ENCODE measurements around the gene TOB1.

Gene TOB1

GRCh38 chr17:50832267-50832863, 33.8 kb downstream of the TOB1 start:
- H3K27me3 ChIP-seq (replicated peaks; ENCODE audit: control insufficient read depth, insufficient read depth, low read length, poor library complexity, severe bottlenecking): peaks cover 2% of the 10 kb centered on the region
- H3K36me3 ChIP-seq (ENCODE audit: control insufficient read depth, insufficient read depth, low read length): no peaks in the 10 kb centered on the region
- no peak for DNase-seq
- H3K4me1 ChIP-seq (ENCODE audit: control insufficient read depth, insufficient read depth, low read length, poor library complexity, severe bottlenecking): no peaks in the 10 kb centered on the region
- H3K4me3 ChIP-seq (ENCODE audit: insufficient read depth, low read depth, low read length, poor library complexity, severe bottlenecking): no peak overlapping the region
- H3K9me3 ChIP-seq (ENCODE audit: control insufficient read depth, low read length): no peaks in the 10 kb centered on the region
- H3K27ac ChIP-seq (ENCODE audit: insufficient read depth, low read length, poor library complexity, severe bottlenecking): no peak overlapping the region

- Histone ChIP-seq H3K9me3 (ENCODE audit: control insufficient read depth, low read length) (no peaks in the 10 kb centered on the region), H3K27ac (ENCODE audit: insufficient read depth, low read length, poor library complexity, severe bottlenecking) (no peak overlapping the region), H3K4me3 (ENCODE audit: insufficient read depth, low read depth, low read length, poor library complexity, severe bottlenecking) (no peak overlapping the region), H3K27me3 (replicated peaks; ENCODE audit: control insufficient read depth, insufficient read depth, low read length, poor library complexity, severe bottlenecking) (peaks cover 2% of the 10 kb centered on the region), H3K36me3 (ENCODE audit: control insufficient read depth, insufficient read depth, low read length) (no peaks in the 10 kb centered on the region), H3K4me1 (ENCODE audit: control insufficient read depth, insufficient read depth, low read length, poor library complexity, severe bottlenecking) (no peaks in the 10 kb centered on the region)
- no peak for DNase-seq
Observed at GRCh38 chr17:50831471-50831928, 34.7 kb downstream of the TOB1 start.

- no peak for DNase-seq
- Histone ChIP-seq H3K36me3 (ENCODE audit: control insufficient read depth, insufficient read depth, low read length) (no peaks in the 10 kb centered on the region), H3K27me3 (replicated peaks; ENCODE audit: control insufficient read depth, insufficient read depth, low read length, poor library complexity, severe bottlenecking) (peaks cover 2% of the 10 kb centered on the region), H3K4me1 (ENCODE audit: control insufficient read depth, insufficient read depth, low read length, poor library complexity, severe bottlenecking) (no peaks in the 10 kb centered on the region), H3K9me3 (ENCODE audit: control insufficient read depth, low read length) (no peaks in the 10 kb centered on the region), H3K27ac (ENCODE audit: insufficient read depth, low read length, poor library complexity, severe bottlenecking) (no peak overlapping the region), H3K4me3 (ENCODE audit: insufficient read depth, low read depth, low read length, poor library complexity, severe bottlenecking) (no peak overlapping the region)
Observed at GRCh38 chr17:50830994-50831393, 35.2 kb downstream of the TOB1 start.

GRCh38 chr17:50830352-50830751, 35.8 kb downstream of the TOB1 start:
- no peak for DNase-seq
- Histone ChIP-seq H3K27ac (ENCODE audit: insufficient read depth, low read length, poor library complexity, severe bottlenecking) (no peak overlapping the region), H3K27me3 (replicated peaks; ENCODE audit: control insufficient read depth, insufficient read depth, low read length, poor library complexity, severe bottlenecking) (peaks cover 2% of the 10 kb centered on the region), H3K9me3 (ENCODE audit: control insufficient read depth, low read length) (no peaks in the 10 kb centered on the region), H3K36me3 (ENCODE audit: control insufficient read depth, insufficient read depth, low read length) (no peaks in the 10 kb centered on the region), H3K4me1 (ENCODE audit: control insufficient read depth, insufficient read depth, low read length, poor library complexity, severe bottlenecking) (no peaks in the 10 kb centered on the region), H3K4me3 (ENCODE audit: insufficient read depth, low read depth, low read length, poor library complexity, severe bottlenecking) (no peak overlapping the region)

GRCh38 chr17:50829332-50829731, 36.8 kb downstream of the TOB1 start:
- H3K36me3 ChIP-seq (ENCODE audit: control insufficient read depth, insufficient read depth, low read length): no peaks in the 10 kb centered on the region
- no peak overlapping the region for H3K27ac ChIP-seq (ENCODE audit: insufficient read depth, low read length, poor library complexity, severe bottlenecking)
- H3K9me3 ChIP-seq (ENCODE audit: control insufficient read depth, low read length): no peaks in the 10 kb centered on the region
- no peaks in the 10 kb centered on the region for H3K4me1 ChIP-seq (ENCODE audit: control insufficient read depth, insufficient read depth, low read length, poor library complexity, severe bottlenecking)
- H3K4me3 ChIP-seq (ENCODE audit: insufficient read depth, low read depth, low read length, poor library complexity, severe bottlenecking): no peak overlapping the region
- H3K27me3 ChIP-seq (replicated peaks; ENCODE audit: control insufficient read depth, insufficient read depth, low read length, poor library complexity, severe bottlenecking): peaks cover 2% of the 10 kb centered on the region
- DNase-seq: no peak

- no peak for DNase-seq
- Histone ChIP-seq H3K9me3 (ENCODE audit: control insufficient read depth, low read length) (no peaks in the 10 kb centered on the region), H3K4me1 (ENCODE audit: control insufficient read depth, insufficient read depth, low read length, poor library complexity, severe bottlenecking) (no peaks in the 10 kb centered on the region), H3K4me3 (ENCODE audit: insufficient read depth, low read depth, low read length, poor library complexity, severe bottlenecking) (no peak overlapping the region), H3K27ac (ENCODE audit: insufficient read depth, low read length, poor library complexity, severe bottlenecking) (no peak overlapping the region), H3K36me3 (ENCODE audit: control insufficient read depth, insufficient read depth, low read length) (no peaks in the 10 kb centered on the region), H3K27me3 (replicated peaks; ENCODE audit: control insufficient read depth, insufficient read depth, low read length, poor library complexity, severe bottlenecking) (no peaks in the 10 kb centered on the region)
Observed at GRCh38 chr17:50828508-50829170, 37.5 kb downstream of the TOB1 start.

- H3K27ac ChIP-seq (ENCODE audit: insufficient read depth, low read length, poor library complexity, severe bottlenecking): no peak overlapping the region
Observed at GRCh38 chr17:50825188-50825587, 41.0 kb downstream of the TOB1 start.

GRCh38 chr17:50824429-50824828, 41.7 kb downstream of the TOB1 start:
- DNase-seq: no peak
- no peaks in the 10 kb centered on the region for H3K27me3 ChIP-seq (replicated peaks; ENCODE audit: control insufficient read depth, insufficient read depth, low read length, poor library complexity, severe bottlenecking)
- H3K36me3 ChIP-seq (ENCODE audit: control insufficient read depth, insufficient read depth, low read length): no peaks in the 10 kb centered on the region
- H3K27ac ChIP-seq (ENCODE audit: insufficient read depth, low read length, poor library complexity, severe bottlenecking): no peak overlapping the region
- H3K9me3 ChIP-seq (ENCODE audit: control insufficient read depth, low read length): no peaks in the 10 kb centered on the region
- no peaks in the 10 kb centered on the region for H3K4me1 ChIP-seq (ENCODE audit: control insufficient read depth, insufficient read depth, low read length, poor library complexity, severe bottlenecking)
- no peak overlapping the region for H3K4me3 ChIP-seq (ENCODE audit: insufficient read depth, low read depth, low read length, poor library complexity, severe bottlenecking)

More at GRCh38 chr17:50825188-50825587, 41.0 kb downstream of the TOB1 start:
- Histone ChIP-seq H3K4me3 (ENCODE audit: insufficient read depth, low read depth, low read length, poor library complexity, severe bottlenecking) (no peak overlapping the region), H3K4me1 (ENCODE audit: control insufficient read depth, insufficient read depth, low read length, poor library complexity, severe bottlenecking) (no peaks in the 10 kb centered on the region), H3K27me3 (replicated peaks; ENCODE audit: control insufficient read depth, insufficient read depth, low read length, poor library complexity, severe bottlenecking) (no peaks in the 10 kb centered on the region), H3K9me3 (ENCODE audit: control insufficient read depth, low read length) (no peaks in the 10 kb centered on the region), H3K36me3 (ENCODE audit: control insufficient read depth, insufficient read depth, low read length) (no peaks in the 10 kb centered on the region)
- no peak for DNase-seq

- Histone ChIP-seq H3K36me3 (ENCODE audit: control insufficient read depth, insufficient read depth, low read length) (no peaks in the 10 kb centered on the region), H3K4me1 (ENCODE audit: control insufficient read depth, insufficient read depth, low read length, poor library complexity, severe bottlenecking) (peaks cover under 1% of the 10 kb centered on the region), H3K9me3 (ENCODE audit: control insufficient read depth, low read length) (no peaks in the 10 kb centered on the region), H3K27me3 (replicated peaks; ENCODE audit: control insufficient read depth, insufficient read depth, low read length, poor library complexity, severe bottlenecking) (no peaks in the 10 kb centered on the region), H3K27ac (ENCODE audit: insufficient read depth, low read length, poor library complexity, severe bottlenecking) (no peak overlapping the region), H3K4me3 (ENCODE audit: insufficient read depth, low read depth, low read length, poor library complexity, severe bottlenecking) (no peak overlapping the region)
- DNase-seq: no peak
Observed at GRCh38 chr17:50822550-50822949, 43.6 kb downstream of the TOB1 start.

- no peaks in the 10 kb centered on the region for H3K36me3 ChIP-seq (ENCODE audit: control insufficient read depth, insufficient read depth, low read length)
- DNase-seq: no peak
- no peaks in the 10 kb centered on the region for H3K9me3 ChIP-seq (ENCODE audit: control insufficient read depth, low read length)
- no peaks in the 10 kb centered on the region for H3K27me3 ChIP-seq (replicated peaks; ENCODE audit: control insufficient read depth, insufficient read depth, low read length, poor library complexity, severe bottlenecking)
- no peak overlapping the region for H3K27ac ChIP-seq (ENCODE audit: insufficient read depth, low read length, poor library complexity, severe bottlenecking)
- peaks cover 7% of the 10 kb centered on the region for H3K4me1 ChIP-seq (ENCODE audit: control insufficient read depth, insufficient read depth, low read length, poor library complexity, severe bottlenecking)
- H3K4me3 ChIP-seq (ENCODE audit: insufficient read depth, low read depth, low read length, poor library complexity, severe bottlenecking): no peak overlapping the region
Observed at GRCh38 chr17:50820651-50821050, 45.5 kb downstream of the TOB1 start.
